Sciatic nerve (tissue), 2 donors: ENCODE data around the gene ADRA2B. TPM values are rescaled to one million over a fixed set of nuclear protein-coding genes. Genes with fewer than 3 reads are reported as not detected.
"Not testable (repeated sequence)": the region's sequence is repeated elsewhere in the genome, so short reads cannot be mapped to it uniquely, and the experiment has no call there.

Experiments
- ATAC-seq: fragments of 200-7000 bp; cut with Tn5 transposase; one replicate; pipeline ENCODE4 v1.9.1; 2020; ENCODE audit warnings: mild to moderate bottlenecking, moderate library complexity
- DNase-seq: peaks from one replicate; pipeline ENCODE4 v3.0.0-alpha.2; 2020; ENCODE audit warnings: low spot score
- intact Hi-C: fragments of 100-400 bp; cut with DNase I; formaldehyde crosslinking; loops from one replicate; pipeline ENCODE4 v1.14.2; 2022
- total RNA-seq: library from RNA; stranded (reverse); fragmentation: NEBNext Ultra II Directional; extraction: Animal tissue kit (Norgen Biotek cat#: 25700); gene quantifications from one replicate; pipeline ENCODE4 v1.2.1, GENCODE V29; 2021
- donor health status: DM: no; HTN: no; CAD: no.
- donor health status: DM: no; HTN: no; CAD: no.

The ADRA2B gene
- total RNA-seq, 1 donor from 2014 or later, result 3.2 TPM

DNA sequence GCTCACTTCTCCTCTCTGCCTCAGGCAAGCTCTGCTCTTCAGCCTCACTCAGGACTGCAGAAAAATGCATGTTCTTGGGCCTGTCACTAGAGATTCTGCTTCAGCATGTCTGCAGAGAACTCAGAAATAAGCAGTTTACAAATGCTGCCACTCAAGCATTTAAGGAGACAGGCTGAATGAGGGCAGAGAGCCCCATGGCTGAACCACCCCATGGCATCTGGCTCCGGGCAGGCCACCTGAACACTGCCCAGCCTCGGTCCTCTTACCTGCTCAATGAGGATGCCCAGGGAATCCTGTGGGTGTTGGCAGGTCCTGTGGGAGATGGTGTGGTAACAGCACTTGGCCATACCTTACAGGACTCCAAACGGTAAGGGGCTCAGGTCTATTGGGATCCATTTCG lies 50.4 kb downstream of the ADRA2B start:
- intact Hi-C loops, result loop anchor here (10.0 kb wide), 1 partner anchor 1629 kb away; no protein-coding TSS in a partner anchor
- ATAC-seq, DNase-seq: not testable (repeated sequence)

DNA sequence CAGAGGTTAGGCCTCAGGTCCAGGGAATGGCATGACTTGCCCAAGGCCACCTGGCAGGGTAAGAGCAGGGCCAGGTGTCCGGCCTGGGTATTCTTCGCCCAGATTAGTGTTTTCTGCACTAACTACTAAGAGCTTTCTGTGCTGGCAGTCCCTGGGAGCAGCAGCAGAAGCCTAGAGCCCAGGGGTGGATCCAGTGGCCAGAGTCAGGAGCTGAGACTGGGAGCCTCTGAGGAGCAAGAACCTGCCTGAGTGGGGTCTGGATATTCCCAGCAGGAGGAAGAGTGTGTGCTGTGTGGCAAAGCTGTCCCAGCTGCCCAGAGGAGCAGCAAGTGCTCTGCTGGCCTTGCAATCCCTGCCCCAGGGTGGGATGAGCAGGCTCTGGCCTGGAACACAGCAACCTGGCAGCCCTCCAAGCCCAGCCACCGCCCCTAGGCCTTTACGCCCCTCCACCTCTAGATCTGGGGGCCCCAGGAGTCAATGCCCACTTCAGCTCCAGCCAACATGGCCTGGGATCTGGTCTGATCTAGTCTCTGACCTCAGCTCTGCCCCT lies 50.9 kb downstream of the ADRA2B start:
- intact Hi-C loops, result loop anchor here (10.0 kb wide), 1 partner anchor 1629 kb away; no protein-coding TSS in a partner anchor

DNA sequence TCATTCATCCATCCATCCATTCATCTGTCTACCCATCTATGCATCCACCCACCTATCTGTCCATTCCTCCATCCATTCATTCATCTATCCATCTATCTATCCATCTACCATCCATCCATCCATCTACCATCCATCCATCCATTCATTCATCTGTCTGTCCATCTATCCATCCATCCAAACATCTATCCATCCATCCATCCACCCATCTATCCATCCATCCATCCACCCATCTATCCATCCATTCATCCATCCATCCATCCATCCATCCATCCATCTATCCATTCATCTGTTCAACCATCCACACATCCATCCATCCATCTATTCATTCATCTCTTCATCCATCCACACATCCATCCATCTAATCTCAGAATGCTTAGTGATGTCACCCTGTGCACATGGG lies 51.6 kb downstream of the ADRA2B start:
- not testable (repeated sequence) for ATAC-seq, DNase-seq
- intact Hi-C loops, result loop anchor here (10.0 kb wide), 1 partner anchor 1630 kb away; no protein-coding TSS in a partner anchor

More for the DNA sequence above, 50.9 kb downstream of the ADRA2B start:
- DNase-seq, result no peak
- ATAC-seq, result no peak

DNA sequence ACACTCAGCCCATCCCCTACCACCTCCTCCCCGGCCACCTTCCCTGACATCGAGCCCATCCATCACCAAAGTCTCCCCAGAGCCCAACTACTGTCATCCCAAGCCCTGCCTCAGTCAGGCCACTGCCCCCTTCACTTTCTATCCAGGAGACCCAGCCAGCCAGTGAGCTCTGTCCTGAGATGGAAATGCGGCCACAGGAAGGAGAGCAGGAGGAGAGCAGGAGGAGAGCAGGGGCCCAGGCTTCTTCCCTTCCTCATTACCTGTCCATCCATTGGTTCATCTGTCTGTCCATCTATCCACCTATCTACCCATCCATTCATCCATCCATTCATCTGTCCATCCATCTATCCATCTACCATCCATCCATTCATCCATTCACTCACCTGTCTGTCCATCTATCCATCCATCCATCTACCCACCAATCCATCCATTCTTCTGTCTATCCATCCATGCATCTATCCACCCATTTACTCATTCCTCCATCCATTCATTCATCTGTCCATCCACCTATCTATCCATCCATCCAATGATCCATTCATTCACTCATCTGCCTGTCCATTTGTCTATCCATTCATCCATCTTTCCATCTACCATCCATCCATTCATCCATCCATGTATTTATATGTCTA lies 52.2 kb downstream of the ADRA2B start:
- ATAC-seq, DNase-seq: not testable (repeated sequence)
- intact Hi-C loops, result loop anchor here (10.0 kb wide), 1 partner anchor 1631 kb away; no protein-coding TSS in a partner anchor

DNA sequence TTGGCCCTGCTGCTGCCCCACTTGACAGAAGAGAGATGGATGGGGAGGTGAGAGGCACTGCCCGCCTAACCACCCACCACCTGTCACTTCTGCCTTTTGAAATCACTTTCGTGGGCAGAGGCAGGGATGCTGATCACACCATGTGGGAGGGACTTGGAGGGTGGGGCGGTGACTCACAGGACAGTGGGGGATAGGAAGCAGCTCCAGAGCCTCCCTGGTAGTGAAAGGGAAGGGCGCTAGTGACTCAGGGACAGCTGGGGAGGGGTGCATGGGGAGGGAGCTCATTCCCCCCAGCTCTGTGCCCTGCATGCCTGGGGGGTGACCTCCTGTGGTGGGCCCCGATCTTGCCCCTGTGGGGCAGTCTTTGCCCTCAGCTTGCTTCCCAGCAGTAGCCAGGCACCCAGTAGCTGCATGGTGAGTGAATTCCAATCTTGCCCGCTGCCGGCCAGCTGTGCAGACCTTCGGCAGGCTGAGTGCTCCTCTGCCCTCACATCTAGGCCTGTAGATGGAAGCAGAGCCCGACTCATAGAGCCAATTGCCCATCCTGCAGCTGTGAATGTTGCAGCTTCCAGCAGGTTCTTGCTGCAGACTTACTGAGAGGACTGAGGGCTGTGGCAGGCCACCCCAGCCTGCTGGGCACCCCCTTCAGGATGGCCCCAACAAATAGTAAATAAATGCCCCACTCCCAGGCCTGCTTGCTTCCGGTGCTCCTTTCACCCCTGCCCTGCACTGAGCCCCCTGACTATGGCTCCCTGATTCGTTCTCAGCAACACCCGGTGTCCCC lies 53.1 kb downstream of the ADRA2B start:
- intact Hi-C loops, result loop anchor here (10.0 kb wide), 1 partner anchor 1631 kb away; no protein-coding TSS in a partner anchor
- DNase-seq, result not testable (repeated sequence)
- peak; percentile 50 for ATAC-seq

Other genes starting within 250 kb of the ADRA2B start
- gene ANKRD36C, start 124.7 kb downstream of the ADRA2B start, total RNA-seq, result 81.0 TPM
- 11.1 TPM for gene GPAT2, start 81.7 kb downstream of the ADRA2B start, total RNA-seq
- gene ASTL, start 21.9 kb upstream of the ADRA2B start, total RNA-seq, result 0.31 TPM
- 7.3 TPM for gene DUSP2, start 28.9 kb upstream of the ADRA2B start, total RNA-seq
- 72.5 TPM for gene STARD7, start 92.3 kb upstream of the ADRA2B start, total RNA-seq
- gene TMEM127, start 149.4 kb upstream of the ADRA2B start, total RNA-seq, result 33.5 TPM
- gene CIAO1, start 149.7 kb upstream of the ADRA2B start, total RNA-seq, result 62.7 TPM
- 89.0 TPM for gene SNRNP200, start 189.0 kb upstream of the ADRA2B start, total RNA-seq
- gene ITPRIPL1, start 208.7 kb upstream of the ADRA2B start, total RNA-seq, result 2.8 TPM
- gene NCAPH, start 219.2 kb upstream of the ADRA2B start, total RNA-seq, result 0.98 TPM